Measurements from ENCODE around the gene ENAM. TPM values are rescaled to one million over a fixed set of nuclear protein-coding genes. Genes with fewer than 3 reads are reported as not detected.
"Not testable (repeated sequence)": the region's sequence is repeated elsewhere in the genome, so short reads cannot be mapped to it uniquely, and the experiment has no call there.

The ENAM gene
- total RNA-seq, 1 experiment from 2014 or later, result 0.26 TPM

DNA sequence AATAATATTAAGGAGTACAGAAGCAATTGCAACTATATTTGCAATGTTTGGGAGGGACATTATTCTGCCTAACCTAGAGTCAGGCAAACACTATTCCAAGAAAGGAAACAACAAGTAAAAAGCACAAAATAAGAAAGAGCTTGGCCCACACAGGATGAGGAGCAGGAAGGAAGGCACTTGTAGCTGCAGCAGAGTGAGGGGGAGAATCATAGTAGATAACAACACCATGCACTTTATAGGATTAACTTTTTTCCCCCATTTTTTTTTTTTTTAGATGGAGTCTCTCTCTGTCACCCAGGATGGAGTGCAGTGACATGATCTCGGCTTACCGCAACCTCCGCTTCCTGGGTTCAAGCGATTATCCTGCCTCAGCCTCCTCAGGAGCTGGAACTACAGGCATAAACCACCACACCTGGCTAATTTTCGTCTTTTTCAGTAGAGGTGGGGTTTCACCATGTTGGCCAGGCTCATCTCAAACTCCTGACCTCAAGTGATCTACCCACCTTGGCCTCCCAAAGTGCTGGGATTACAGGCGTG is 48.1 kb downstream of the ENAM start:
- BruUV-seq (replicated peaks), result no TSS peak
- H3K4me1 Mint-ChIP-seq (ENCODE audit: low read depth, unreplicated experiment), result no peaks in the 10 kb centered on the region
- H3K4me3 Mint-ChIP-seq (ENCODE audit: low read depth, unreplicated experiment), result no peak overlapping the region
- no peaks in the 10 kb centered on the region for H3K27me3 Mint-ChIP-seq (ENCODE audit: unreplicated experiment)
- H3K9me3 Mint-ChIP-seq (ENCODE audit: low read depth, unreplicated experiment), result no peaks in the 10 kb centered on the region
- intact Hi-C loops (cut with micrococcal nuclease; ENCODE audit: unreplicated experiment), result no loop called here
- no peak for DNase-seq
- no peak overlapping the region for H3K27ac Mint-ChIP-seq (ENCODE audit: unreplicated experiment)
- H3K36me3 Mint-ChIP-seq (ENCODE audit: insufficient read depth, unreplicated experiment), result no peaks in the 10 kb centered on the region
- CTCF ChIA-PET, result no interaction called here
- TF ChIP-seq, protein P1, sequence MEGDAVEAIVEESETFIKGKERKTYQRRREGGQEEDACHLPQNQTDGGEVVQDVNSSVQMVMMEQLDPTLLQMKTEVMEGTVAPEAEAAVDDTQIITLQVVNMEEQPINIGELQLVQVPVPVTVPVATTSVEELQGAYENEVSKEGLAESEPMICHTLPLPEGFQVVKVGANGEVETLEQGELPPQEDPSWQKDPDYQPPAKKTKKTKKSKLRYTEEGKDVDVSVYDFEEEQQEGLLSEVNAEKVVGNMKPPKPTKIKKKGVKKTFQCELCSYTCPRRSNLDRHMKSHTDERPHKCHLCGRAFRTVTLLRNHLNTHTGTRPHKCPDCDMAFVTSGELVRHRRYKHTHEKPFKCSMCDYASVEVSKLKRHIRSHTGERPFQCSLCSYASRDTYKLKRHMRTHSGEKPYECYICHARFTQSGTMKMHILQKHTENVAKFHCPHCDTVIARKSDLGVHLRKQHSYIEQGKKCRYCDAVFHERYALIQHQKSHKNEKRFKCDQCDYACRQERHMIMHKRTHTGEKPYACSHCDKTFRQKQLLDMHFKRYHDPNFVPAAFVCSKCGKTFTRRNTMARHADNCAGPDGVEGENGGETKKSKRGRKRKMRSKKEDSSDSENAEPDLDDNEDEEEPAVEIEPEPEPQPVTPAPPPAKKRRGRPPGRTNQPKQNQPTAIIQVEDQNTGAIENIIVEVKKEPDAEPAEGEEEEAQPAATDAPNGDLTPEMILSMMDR (IDR thresholded peaks at IDR 0.05; ENCODE audit: unreplicated experiment), result no peak

GRCh38 chr4:70678383-70678999 is 49.9 kb downstream of the ENAM start:
- Mint-ChIP-seq H3K9me3 (ENCODE audit: low read depth, unreplicated experiment) (no peaks in the 10 kb centered on the region), H3K4me3 (ENCODE audit: low read depth, unreplicated experiment) (no peak overlapping the region), H3K36me3 (ENCODE audit: insufficient read depth, unreplicated experiment) (no peaks in the 10 kb centered on the region), H3K27ac (ENCODE audit: unreplicated experiment) (no peak overlapping the region), H3K27me3 (ENCODE audit: unreplicated experiment) (no peaks in the 10 kb centered on the region), H3K4me1 (ENCODE audit: low read depth, unreplicated experiment) (no peaks in the 10 kb centered on the region)
- CTCF ChIA-PET, result no interaction called here
- intact Hi-C loops (cut with micrococcal nuclease; ENCODE audit: unreplicated experiment), result no loop called here
- no peak for DNase-seq
- no TSS peak for BruUV-seq (replicated peaks)
- TF ChIP-seq, protein P1 (IDR thresholded peaks at IDR 0.05; ENCODE audit: unreplicated experiment), result no peak

GRCh38 chr4:70680934-70681333 is 52.4 kb downstream of the ENAM start:
- Mint-ChIP-seq H3K4me3 (ENCODE audit: low read depth, unreplicated experiment) (no peak overlapping the region), H3K4me1 (ENCODE audit: low read depth, unreplicated experiment) (no peaks in the 10 kb centered on the region), H3K36me3 (ENCODE audit: insufficient read depth, unreplicated experiment) (no peaks in the 10 kb centered on the region), H3K9me3 (ENCODE audit: low read depth, unreplicated experiment) (no peaks in the 10 kb centered on the region), H3K27me3 (ENCODE audit: unreplicated experiment) (no peaks in the 10 kb centered on the region), H3K27ac (ENCODE audit: unreplicated experiment) (no peak overlapping the region)
- CTCF ChIA-PET, result no interaction called here
- intact Hi-C loops (cut with micrococcal nuclease; ENCODE audit: unreplicated experiment), result no loop called here
- TF ChIP-seq, protein P1 (IDR thresholded peaks at IDR 0.05; ENCODE audit: unreplicated experiment), result no peak
- DNase-seq, result no peak
- no TSS peak for BruUV-seq (replicated peaks)

DNA sequence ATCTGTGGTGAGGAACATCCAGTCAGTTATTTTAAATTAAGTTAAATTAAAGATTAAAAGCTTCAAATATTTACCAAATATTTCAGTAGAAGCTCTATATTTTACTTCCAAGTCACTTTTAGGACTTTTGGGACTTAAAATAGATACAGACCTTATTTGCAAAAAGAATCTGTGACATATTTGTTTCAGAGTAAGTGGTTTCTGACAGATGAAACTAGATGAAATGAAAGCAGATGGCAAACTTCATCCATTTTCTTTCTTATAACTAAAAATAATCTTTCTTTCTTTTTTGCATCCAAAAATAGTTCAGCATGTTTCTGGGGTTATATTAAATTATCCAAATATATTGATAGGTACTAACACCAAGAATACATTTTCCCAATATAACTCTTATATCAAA is 53.2 kb downstream of the ENAM start:
- H3K27me3 Mint-ChIP-seq (ENCODE audit: unreplicated experiment), result no peaks in the 10 kb centered on the region
- intact Hi-C loops (cut with micrococcal nuclease; ENCODE audit: unreplicated experiment), result no loop called here
- no peak for DNase-seq
- TF ChIP-seq, protein P1 (IDR thresholded peaks at IDR 0.05; ENCODE audit: unreplicated experiment), result no peak
- H3K36me3 Mint-ChIP-seq (ENCODE audit: insufficient read depth, unreplicated experiment), result no peaks in the 10 kb centered on the region
- CTCF ChIA-PET, result no interaction called here
- BruUV-seq (replicated peaks), result no TSS peak
- H3K27ac Mint-ChIP-seq (ENCODE audit: unreplicated experiment), result no peak overlapping the region
- H3K9me3 Mint-ChIP-seq (ENCODE audit: low read depth, unreplicated experiment), result no peaks in the 10 kb centered on the region
- H3K4me3 Mint-ChIP-seq (ENCODE audit: low read depth, unreplicated experiment), result no peak overlapping the region
- no peaks in the 10 kb centered on the region for H3K4me1 Mint-ChIP-seq (ENCODE audit: low read depth, unreplicated experiment)

DNA sequence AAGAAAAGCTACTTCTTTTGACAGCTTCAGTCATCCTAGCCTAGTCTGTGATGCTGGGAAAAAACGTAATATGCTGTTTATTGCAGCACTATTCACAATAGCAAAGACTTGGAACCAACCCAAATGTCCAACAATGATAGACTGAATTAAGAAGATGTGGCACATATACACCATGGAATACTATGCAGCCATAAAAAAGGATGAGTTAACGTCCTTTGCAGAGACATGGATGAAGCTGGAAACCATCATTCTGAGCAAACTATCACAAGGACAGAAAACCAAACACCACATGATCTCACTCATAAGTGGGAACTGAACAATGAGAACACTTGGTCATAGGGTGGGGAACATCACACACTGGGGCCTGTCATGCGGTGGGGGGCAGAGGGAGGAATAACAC is 53.6 kb downstream of the ENAM start:
- intact Hi-C loops (cut with micrococcal nuclease; ENCODE audit: unreplicated experiment); H3K27me3 Mint-ChIP-seq (ENCODE audit: unreplicated experiment); BruUV-seq (replicated peaks); DNase-seq; H3K4me1 Mint-ChIP-seq (ENCODE audit: low read depth, unreplicated experiment); H3K4me3 Mint-ChIP-seq (ENCODE audit: low read depth, unreplicated experiment); H3K36me3 Mint-ChIP-seq (ENCODE audit: insufficient read depth, unreplicated experiment); H3K27ac Mint-ChIP-seq (ENCODE audit: unreplicated experiment); CTCF ChIA-PET; H3K9me3 Mint-ChIP-seq (ENCODE audit: low read depth, unreplicated experiment): not testable (repeated sequence)

Measured in Calu3 (cell line).